Measurements from ENCODE around the gene GHRL. TPM values are rescaled to one million over a fixed set of nuclear protein-coding genes. Genes with fewer than 3 reads are reported as not detected.

Gene GHRL
- total RNA-seq, 2 experiments from 2014 or later = 1.1 to 3.2 TPM

DNA sequence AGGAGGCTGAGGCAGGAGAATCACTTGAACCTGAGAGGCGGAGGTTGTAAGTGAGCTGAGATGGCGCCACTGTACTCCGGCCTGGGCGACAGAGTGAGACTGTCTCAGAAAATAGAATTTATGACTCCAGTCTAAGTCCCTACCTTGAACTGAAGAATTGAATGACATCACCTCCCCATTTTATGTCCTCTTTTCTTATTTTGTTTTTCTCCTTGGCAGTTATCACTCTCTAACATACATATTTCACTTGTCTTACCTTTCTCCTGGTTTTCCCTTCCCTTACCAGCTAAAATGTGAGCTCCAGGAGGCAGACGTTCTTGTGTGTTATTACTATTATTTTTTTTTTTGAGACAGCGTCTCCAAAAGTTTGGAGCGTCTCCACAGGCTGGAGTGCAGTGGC is 36.9 kb downstream of the GHRL start:
- POLR2A ChIA-PET = interaction anchor here (0.7 kb wide), 1 partner anchor 8 kb away, joined by 3 read pairs; no protein-coding TSS in a partner anchor
- H3K9me3 ChIP-seq (ENCODE audit: control insufficient read depth in 1 of 2, insufficient read depth in 1 of 2, low read length in 2 of 2) = no peaks in the 10 kb centered on the region

DNA sequence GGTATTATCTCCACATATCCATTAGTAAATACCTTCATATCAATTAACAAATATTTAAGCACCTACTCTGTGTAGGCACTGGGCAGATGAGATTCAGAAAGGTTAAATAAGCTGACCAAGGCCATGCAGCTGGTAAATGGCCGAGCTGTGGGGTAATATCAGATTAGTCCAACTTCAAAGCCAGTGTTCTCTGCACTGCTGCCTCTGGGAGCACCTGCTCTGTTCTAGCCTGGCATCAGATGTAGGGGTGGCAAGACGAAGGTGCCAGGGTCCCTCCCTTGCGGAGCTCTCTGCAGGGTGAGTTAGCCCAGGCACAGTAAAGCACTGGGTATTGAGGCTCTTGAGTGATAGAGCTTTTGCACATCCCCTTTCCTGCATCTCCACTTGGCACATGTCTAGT is 39.0 kb downstream of the GHRL start:
- H3K9me3 Mint-ChIP-seq = no peaks in the 10 kb centered on the region
- ATAC-seq (ENCODE audit: poor library complexity) (no peak), DNase-seq (no peak)
- CTCF ChIA-PET = interaction anchor here (1.1 to 7.5 kb wide), 2 partner anchors 11 to 33 kb away, joined by 4 to 35 read pairs; no protein-coding TSS in a partner anchor
- no peak overlapping the region for H3K27ac ChIP-seq (ENCODE audit: low read depth in 1 of 2, low read length in 2 of 2)
- peaks cover 84% of the 10 kb centered on the region for H3K36me3 Mint-ChIP-seq (ENCODE audit: low read depth)
- H3K36me3 ChIP-seq (ENCODE audit: insufficient read depth, low read length) = peaks cover 58% of the 10 kb centered on the region
- H3K9me3 ChIP-seq (ENCODE audit: control insufficient read depth in 1 of 2, insufficient read depth in 1 of 2, low read length in 2 of 2) = no peaks in the 10 kb centered on the region
- TF ChIP-seq, protein P1, sequence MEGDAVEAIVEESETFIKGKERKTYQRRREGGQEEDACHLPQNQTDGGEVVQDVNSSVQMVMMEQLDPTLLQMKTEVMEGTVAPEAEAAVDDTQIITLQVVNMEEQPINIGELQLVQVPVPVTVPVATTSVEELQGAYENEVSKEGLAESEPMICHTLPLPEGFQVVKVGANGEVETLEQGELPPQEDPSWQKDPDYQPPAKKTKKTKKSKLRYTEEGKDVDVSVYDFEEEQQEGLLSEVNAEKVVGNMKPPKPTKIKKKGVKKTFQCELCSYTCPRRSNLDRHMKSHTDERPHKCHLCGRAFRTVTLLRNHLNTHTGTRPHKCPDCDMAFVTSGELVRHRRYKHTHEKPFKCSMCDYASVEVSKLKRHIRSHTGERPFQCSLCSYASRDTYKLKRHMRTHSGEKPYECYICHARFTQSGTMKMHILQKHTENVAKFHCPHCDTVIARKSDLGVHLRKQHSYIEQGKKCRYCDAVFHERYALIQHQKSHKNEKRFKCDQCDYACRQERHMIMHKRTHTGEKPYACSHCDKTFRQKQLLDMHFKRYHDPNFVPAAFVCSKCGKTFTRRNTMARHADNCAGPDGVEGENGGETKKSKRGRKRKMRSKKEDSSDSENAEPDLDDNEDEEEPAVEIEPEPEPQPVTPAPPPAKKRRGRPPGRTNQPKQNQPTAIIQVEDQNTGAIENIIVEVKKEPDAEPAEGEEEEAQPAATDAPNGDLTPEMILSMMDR (IDR thresholded peaks at IDR 0.05) = no peak
- peak overlapping the region; percentile 27 for H3K4me3 Mint-ChIP-seq
- no peaks in the 10 kb centered on the region for H3K27me3 Mint-ChIP-seq
- no peak overlapping the region for H3K4me3 ChIP-seq (ENCODE audit: low read length)
- H3K27ac Mint-ChIP-seq = peak overlapping the region; percentile 84
- H3K4me1 Mint-ChIP-seq (ENCODE audit: low read depth) = peaks cover 76% of the 10 kb centered on the region
- intact Hi-C loops (cut with DNase I, micrococcal nuclease) = no loop called here
- POLR2A ChIA-PET = interaction anchor here (1.3 to 1.9 kb wide), 2 partner anchors 10 to 55 kb away, joined by 5 to 7 read pairs; no protein-coding TSS in a partner anchor
- H3K4me1 ChIP-seq (ENCODE audit: insufficient read depth, low read length) = peaks cover 69% of the 10 kb centered on the region
- H3K27me3 ChIP-seq (ENCODE audit: control insufficient read depth in 1 of 2, insufficient read depth in 2 of 2, low read length in 2 of 2) = no peaks in the 10 kb centered on the region

More for the DNA sequence above, 36.9 kb downstream of the GHRL start:
- Mint-ChIP-seq H3K36me3 (ENCODE audit: low read depth) (peaks cover 84% of the 10 kb centered on the region), H3K27ac (peak overlapping the region; percentile 84), H3K27me3 (no peaks in the 10 kb centered on the region), H3K4me3 (peak overlapping the region; percentile 43), H3K9me3 (no peaks in the 10 kb centered on the region), H3K4me1 (ENCODE audit: low read depth) (peaks cover 74% of the 10 kb centered on the region)
- peaks cover 65% of the 10 kb centered on the region for H3K4me1 ChIP-seq (ENCODE audit: insufficient read depth, low read length)
- no peaks in the 10 kb centered on the region for H3K27me3 ChIP-seq (ENCODE audit: control insufficient read depth in 1 of 2, insufficient read depth in 2 of 2, low read length in 2 of 2)
- TF ChIP-seq, protein P1 (IDR thresholded peaks at IDR 0.05) = no peak
- peaks cover 75% of the 10 kb centered on the region for H3K36me3 ChIP-seq (ENCODE audit: insufficient read depth, low read length)
- H3K4me3 ChIP-seq (ENCODE audit: low read length) = no peak overlapping the region
- H3K27ac ChIP-seq (ENCODE audit: low read depth in 1 of 2, low read length in 2 of 2) = no peak overlapping the region
- no peak for DNase-seq
- intact Hi-C loops (cut with DNase I, micrococcal nuclease) = no loop called here
- no peak for ATAC-seq (ENCODE audit: poor library complexity)
- CTCF ChIA-PET = no interaction called here

DNA sequence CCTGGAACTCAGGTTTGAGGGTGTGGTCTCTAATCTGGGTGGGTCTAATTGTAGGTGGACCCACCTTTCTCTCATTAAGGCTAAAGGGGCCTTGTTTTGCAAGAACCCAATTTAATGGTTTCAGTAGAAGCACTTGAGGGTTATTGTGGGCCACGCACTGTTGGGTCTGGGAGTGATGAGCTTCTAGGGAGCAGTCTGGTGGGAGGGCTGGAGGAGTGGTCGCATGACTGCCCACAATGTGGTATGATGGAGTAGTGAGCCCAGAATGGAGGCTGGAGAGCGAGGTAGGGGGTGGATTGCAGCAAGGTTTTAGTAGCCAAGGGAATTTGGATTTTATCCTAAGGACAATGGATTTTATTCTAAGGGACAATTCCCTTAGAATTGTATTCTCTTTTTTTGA is 41.7 kb downstream of the GHRL start:
- CTCF ChIA-PET = interaction anchor here (7.5 kb wide), 1 partner anchor 13 kb away, joined by 35 read pairs; no protein-coding TSS in a partner anchor
- Histone ChIP-seq H3K4me3 (ENCODE audit: low read length) (peak overlapping the region; percentile 83), H3K4me1 (ENCODE audit: insufficient read depth, low read length) (peaks cover 68% of the 10 kb centered on the region), H3K9me3 (ENCODE audit: control insufficient read depth in 1 of 2, insufficient read depth in 1 of 2, low read length in 2 of 2) (peaks cover 0 to under 1% of the 10 kb centered on the region in 2 experiments), H3K27ac (ENCODE audit: low read depth in 1 of 2, low read length in 2 of 2) (peak overlapping the region; percentile 28 to 44), H3K27me3 (ENCODE audit: control insufficient read depth in 1 of 2, insufficient read depth in 2 of 2, low read length in 2 of 2) (no peaks in the 10 kb centered on the region), H3K36me3 (ENCODE audit: insufficient read depth, low read length) (peaks cover 45% of the 10 kb centered on the region)
- no peak for ATAC-seq (ENCODE audit: poor library complexity)
- TF ChIP-seq, protein P1 (IDR thresholded peaks at IDR 0.05) = no peak
- H3K4me1 Mint-ChIP-seq (ENCODE audit: low read depth) = peaks cover 76% of the 10 kb centered on the region
- H3K4me3 Mint-ChIP-seq = peak overlapping the region; percentile 97
- POLR2A ChIA-PET = interaction anchor here (0.9 to 5.4 kb wide), 3 partner anchors 11 to 460 kb away, joined by 3 to 85 read pairs (median 5); partner anchors contain the start of gene VHL
- intact Hi-C loops (cut with DNase I, micrococcal nuclease) = no loop called here
- no peak for DNase-seq
- H3K27ac Mint-ChIP-seq = peak overlapping the region; percentile 90
- peaks cover 3% of the 10 kb centered on the region for H3K9me3 Mint-ChIP-seq
- peaks cover 76% of the 10 kb centered on the region for H3K36me3 Mint-ChIP-seq (ENCODE audit: low read depth)
- H3K27me3 Mint-ChIP-seq = no peaks in the 10 kb centered on the region
